ENCODE measurements around the gene FYB1. TPM values are rescaled to one million over a fixed set of nuclear protein-coding genes. Genes with fewer than 3 reads are reported as not detected.

Gene FYB1
- total RNA-seq, 2 donors from 2014 or later = not detected

DNA sequence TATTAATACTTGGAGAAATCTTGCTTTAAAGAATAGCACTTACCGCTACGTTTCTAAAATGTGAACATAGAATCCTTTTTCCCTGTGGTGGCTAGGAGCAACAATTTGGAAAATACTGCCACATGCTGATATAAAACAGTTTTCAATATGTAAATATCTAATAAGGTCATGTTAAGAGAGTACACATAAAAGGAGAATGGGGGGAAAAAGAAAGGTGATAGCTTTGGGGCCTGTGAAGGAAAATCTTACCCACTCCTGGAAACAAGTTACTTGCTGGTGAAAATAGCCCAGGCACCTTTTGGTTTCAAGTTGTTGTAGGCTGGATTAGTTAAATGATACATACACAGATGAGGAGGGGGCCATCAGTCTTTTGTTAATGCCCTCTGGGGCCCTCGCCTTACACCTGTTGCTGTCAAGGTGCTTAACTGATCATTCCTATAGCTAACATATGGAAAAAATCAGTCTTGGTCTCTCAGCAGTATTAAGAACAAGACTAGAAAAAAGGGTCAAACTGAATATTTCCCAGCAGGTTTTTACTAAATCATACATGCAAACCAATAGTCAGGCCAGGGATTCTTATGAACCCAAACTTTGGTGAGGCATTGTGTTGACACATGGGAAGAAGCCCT is 24.1 kb downstream of the FYB1 start:
- Mint-ChIP-seq H3K4me3 (no peak overlapping the region), H3K27ac (no peak overlapping the region), H3K9me3 (no peaks in the 10 kb centered on the region), H3K4me1 (no peaks in the 10 kb centered on the region), H3K36me3 (ENCODE audit: low read depth) (no peaks in the 10 kb centered on the region), H3K27me3 (ENCODE audit: insufficient read depth) (no peaks in the 10 kb centered on the region)
- TF ChIP-seq, protein P1, sequence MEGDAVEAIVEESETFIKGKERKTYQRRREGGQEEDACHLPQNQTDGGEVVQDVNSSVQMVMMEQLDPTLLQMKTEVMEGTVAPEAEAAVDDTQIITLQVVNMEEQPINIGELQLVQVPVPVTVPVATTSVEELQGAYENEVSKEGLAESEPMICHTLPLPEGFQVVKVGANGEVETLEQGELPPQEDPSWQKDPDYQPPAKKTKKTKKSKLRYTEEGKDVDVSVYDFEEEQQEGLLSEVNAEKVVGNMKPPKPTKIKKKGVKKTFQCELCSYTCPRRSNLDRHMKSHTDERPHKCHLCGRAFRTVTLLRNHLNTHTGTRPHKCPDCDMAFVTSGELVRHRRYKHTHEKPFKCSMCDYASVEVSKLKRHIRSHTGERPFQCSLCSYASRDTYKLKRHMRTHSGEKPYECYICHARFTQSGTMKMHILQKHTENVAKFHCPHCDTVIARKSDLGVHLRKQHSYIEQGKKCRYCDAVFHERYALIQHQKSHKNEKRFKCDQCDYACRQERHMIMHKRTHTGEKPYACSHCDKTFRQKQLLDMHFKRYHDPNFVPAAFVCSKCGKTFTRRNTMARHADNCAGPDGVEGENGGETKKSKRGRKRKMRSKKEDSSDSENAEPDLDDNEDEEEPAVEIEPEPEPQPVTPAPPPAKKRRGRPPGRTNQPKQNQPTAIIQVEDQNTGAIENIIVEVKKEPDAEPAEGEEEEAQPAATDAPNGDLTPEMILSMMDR (conservative IDR thresholded peaks at IDR 0.05) = no peak
- Histone ChIP-seq H3K9me3 (ENCODE audit: control insufficient read depth, low read length) (no peaks in the 10 kb centered on the region), H3K9ac (ENCODE audit: extremely low read depth, low read length, poor library complexity, severe bottlenecking) (no peak overlapping the region), H3K4me1 (ENCODE audit: control insufficient read depth, insufficient read depth, low read length) (no peaks in the 10 kb centered on the region), H3K4me3 (ENCODE audit: low read length) (no peak overlapping the region), H3K36me3 (ENCODE audit: control insufficient read depth, insufficient read depth, low read length) (no peaks in the 10 kb centered on the region), H3K27ac (ENCODE audit: low read depth, low read length) (no peak overlapping the region), H3K27me3 (ENCODE audit: control insufficient read depth, insufficient read depth, low read length, poor library complexity, severe bottlenecking) (no peaks in the 10 kb centered on the region)
- no peak for DNase-seq
- WGBS, 2 experiments (ENCODE audit: insufficient coverage in 1 of 2, insufficient read length in 1 of 2) = 99% methylated on average over 3 of the region's 3 CpGs; no CpG with 5 or more reads in 1 of the 2 experiments

DNA sequence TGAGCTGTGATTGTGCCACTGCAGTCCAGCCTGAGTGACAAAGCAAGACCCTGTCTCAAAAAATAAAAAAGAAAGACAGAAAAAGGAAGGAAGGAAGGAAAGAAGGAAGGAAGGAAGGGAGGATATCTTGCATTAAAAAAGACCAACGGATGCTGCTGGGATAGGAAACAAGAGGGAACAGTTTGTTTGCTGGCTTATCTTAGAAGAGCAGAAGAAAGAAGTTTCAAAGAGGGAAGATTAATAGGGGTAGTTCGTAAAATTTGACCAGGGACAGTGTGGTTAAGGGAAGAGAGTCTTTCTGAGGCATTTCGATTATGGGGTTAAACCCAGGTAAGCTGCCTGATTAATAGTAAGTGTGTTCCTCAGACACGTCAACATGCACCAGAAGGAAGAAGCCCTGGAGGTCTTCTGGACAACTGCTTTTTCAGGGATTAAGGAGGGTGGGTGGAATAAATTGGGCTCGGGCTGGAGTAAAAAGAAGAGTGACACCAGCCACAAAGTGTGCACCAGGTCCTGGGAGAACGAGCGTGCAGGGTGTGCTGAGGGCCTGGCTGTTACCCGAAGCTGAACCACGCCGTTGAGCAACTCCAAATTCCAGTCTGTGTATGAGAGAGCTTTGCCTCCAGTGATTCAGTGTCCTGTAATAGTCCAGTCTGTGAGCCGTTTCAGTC is 24.8 kb downstream of the FYB1 start:
- Mint-ChIP-seq H3K4me3 (no peak overlapping the region), H3K27me3 (ENCODE audit: insufficient read depth) (no peaks in the 10 kb centered on the region), H3K9me3 (no peaks in the 10 kb centered on the region), H3K36me3 (ENCODE audit: low read depth) (no peaks in the 10 kb centered on the region), H3K4me1 (no peaks in the 10 kb centered on the region), H3K27ac (no peak overlapping the region)
- Histone ChIP-seq H3K27me3 (ENCODE audit: control insufficient read depth, insufficient read depth, low read length, poor library complexity, severe bottlenecking) (no peaks in the 10 kb centered on the region), H3K36me3 (ENCODE audit: control insufficient read depth, insufficient read depth, low read length) (no peaks in the 10 kb centered on the region), H3K4me3 (ENCODE audit: low read length) (no peak overlapping the region), H3K9ac (ENCODE audit: extremely low read depth, low read length, poor library complexity, severe bottlenecking) (no peak overlapping the region), H3K9me3 (ENCODE audit: control insufficient read depth, low read length) (no peaks in the 10 kb centered on the region), H3K4me1 (ENCODE audit: control insufficient read depth, insufficient read depth, low read length) (no peaks in the 10 kb centered on the region), H3K27ac (ENCODE audit: low read depth, low read length) (no peak overlapping the region)
- TF ChIP-seq, protein P1 (conservative IDR thresholded peaks at IDR 0.05) = no peak
- no peak for DNase-seq
- 83 to 91% methylated on average over 8 to 11 of the region's 11 CpGs for WGBS, 2 experiments (ENCODE audit: insufficient coverage in 1 of 2, insufficient read length in 1 of 2)

DNA sequence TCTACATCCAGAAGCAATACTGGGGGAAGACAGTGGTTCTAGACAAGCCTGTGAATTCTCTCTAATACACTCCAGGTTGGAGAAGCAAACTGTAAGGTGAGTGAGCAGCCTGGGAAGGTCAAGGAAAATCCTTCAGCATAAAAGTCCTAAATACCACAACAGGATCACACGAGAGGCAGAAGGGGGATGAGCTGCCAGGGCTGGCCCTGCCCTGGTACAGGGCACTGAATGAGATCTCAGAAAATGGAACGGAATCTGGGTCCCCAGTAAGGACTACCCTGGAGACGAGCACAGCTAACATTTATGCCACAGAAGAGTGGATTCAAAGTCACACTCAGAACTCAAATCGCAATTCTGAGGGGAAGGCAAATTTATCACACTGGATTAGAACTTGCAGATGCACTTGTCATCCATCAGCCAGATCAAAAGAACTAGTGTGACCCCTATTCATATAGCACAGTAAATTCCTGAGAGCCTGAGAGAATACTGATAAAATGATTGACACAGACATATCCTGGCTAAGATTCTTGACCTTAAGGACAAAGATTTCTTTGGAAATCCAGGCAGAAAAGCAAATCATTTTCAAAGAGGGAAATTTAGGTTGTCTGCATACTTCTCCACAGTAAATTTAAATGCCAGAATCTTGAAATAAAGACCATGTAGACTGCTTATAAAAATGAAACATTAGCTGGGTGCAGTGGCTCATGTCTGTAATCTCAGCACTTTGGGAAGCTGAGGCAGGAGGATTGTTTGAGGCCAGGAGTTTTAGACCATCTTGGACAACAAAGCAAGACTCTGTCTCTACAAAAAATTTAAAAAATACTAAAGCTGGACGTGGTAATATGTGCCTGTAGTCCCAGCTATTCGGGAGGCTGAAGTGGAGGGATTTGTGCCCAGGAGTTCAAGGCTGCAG is 25.6 kb downstream of the FYB1 start:
- Mint-ChIP-seq H3K27ac (no peak overlapping the region), H3K4me3 (no peak overlapping the region), H3K9me3 (no peaks in the 10 kb centered on the region), H3K36me3 (ENCODE audit: low read depth) (no peaks in the 10 kb centered on the region), H3K27me3 (ENCODE audit: insufficient read depth) (no peaks in the 10 kb centered on the region), H3K4me1 (no peaks in the 10 kb centered on the region)
- no peaks in the 10 kb centered on the region for H3K9me3 ChIP-seq (ENCODE audit: control insufficient read depth, low read length)
- no peak for DNase-seq
- H3K36me3 ChIP-seq (ENCODE audit: control insufficient read depth, insufficient read depth, low read length) = no peaks in the 10 kb centered on the region
- no peaks in the 10 kb centered on the region for H3K27me3 ChIP-seq (ENCODE audit: control insufficient read depth, insufficient read depth, low read length, poor library complexity, severe bottlenecking)
- 83% methylated on average over 3 to 6 of the region's 6 CpGs for WGBS, 2 experiments (ENCODE audit: insufficient coverage in 1 of 2, insufficient read length in 1 of 2)
- H3K9ac ChIP-seq (ENCODE audit: extremely low read depth, low read length, poor library complexity, severe bottlenecking) = no peak overlapping the region
- no peak overlapping the region for H3K4me3 ChIP-seq (ENCODE audit: low read length)
- H3K27ac ChIP-seq (ENCODE audit: low read depth, low read length) = no peak overlapping the region
- TF ChIP-seq, protein P1 (conservative IDR thresholded peaks at IDR 0.05) = no peak
- H3K4me1 ChIP-seq (ENCODE audit: control insufficient read depth, insufficient read depth, low read length) = no peaks in the 10 kb centered on the region
